Measurements from ENCODE around the gene WAS. TPM values are rescaled to one million over a fixed set of nuclear protein-coding genes. Genes with fewer than 3 reads are reported as not detected.
A peak's percentile ranks its signal among the peaks of the same experiment; 100 is the strongest.
"Not testable (repeated sequence)": the region's sequence is repeated elsewhere in the genome, so short reads cannot be mapped to it uniquely, and the experiment has no call there.

WAS gene
- polyA plus RNA-seq, 2 of the 4 experiments (the other 2 are of a cell fraction) = 0.05 to 0.44 TPM

- H3K4me1 ChIP-seq; ATAC-seq; H3K27ac ChIP-seq; H3K4me3 ChIP-seq; H3K9me3 ChIP-seq; DNase-seq (ENCODE audit: low read depth in 1 of 2, low spot score in 1 of 2); H3K4me2 ChIP-seq; FAIRE-seq; POLR2A ChIA-PET; CTCF ChIA-PET: not testable (repeated sequence)
- 11% methylated on average over 5 of the region's 5 CpGs for WGBS (ENCODE audit: missing lambda C conversion rate)
Observed at GRCh38 chrX:48691746-48692145, 8.1 kb downstream of the WAS start.

DNA sequence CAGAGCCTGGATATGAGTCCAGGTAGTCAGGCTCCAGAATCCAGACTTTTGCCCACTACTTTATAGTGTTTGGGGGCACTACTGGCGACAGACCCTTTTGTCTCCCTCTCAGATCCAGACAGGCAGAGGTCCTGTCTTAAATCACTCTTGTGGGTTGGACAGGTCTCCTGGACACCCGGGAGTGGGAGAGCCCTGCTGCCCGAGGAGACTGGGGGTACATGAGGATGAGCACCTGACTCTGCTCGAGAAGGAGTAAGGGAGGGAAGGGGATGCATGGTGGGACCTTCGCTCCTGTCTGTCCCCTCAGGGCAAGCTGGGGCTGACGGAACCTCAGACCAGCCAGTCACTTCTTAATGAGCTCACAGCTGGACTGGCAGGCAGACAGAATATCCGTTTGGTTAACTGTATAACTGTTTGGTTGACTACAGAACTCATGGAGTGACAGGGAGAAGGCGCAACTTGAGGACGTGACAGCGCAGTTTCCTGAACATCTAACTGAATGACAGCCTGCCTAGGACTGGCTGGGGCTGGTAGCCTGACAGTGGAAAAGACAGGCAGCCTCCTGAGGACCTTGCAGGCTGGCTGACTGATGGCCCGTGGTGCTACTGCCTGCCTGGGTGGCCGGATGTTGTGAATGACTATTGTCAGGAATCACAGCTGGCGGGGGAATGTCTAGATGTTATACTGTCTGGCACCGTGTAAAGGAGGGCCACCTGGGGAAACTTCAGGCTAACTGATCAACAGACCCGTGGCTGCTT is 11.4 kb downstream of the WAS start:
- FAIRE-seq (no peak), ATAC-seq (no peak), DNase-seq (ENCODE audit: low read depth in 1 of 2, low spot score in 1 of 2) (no peak)
- 50% methylated on average over 14 of the region's 15 CpGs for WGBS (ENCODE audit: missing lambda C conversion rate)
- no peak overlapping the region for H3K4me3 ChIP-seq
- ChIA-PET POLR2A (no interaction called here), CTCF (interaction anchor here (0.7 kb wide), 1 partner anchor 97 kb away, joined by 5 read pairs; no protein-coding TSS in a partner anchor)
- no peak overlapping the region; the same call in 2 of the 3 replicates for H3K4me2 ChIP-seq
- no peak overlapping the region for H3K27ac ChIP-seq
- peaks cover 7% of the 10 kb centered on the region; the same call in 2 of the 3 replicates for H3K4me1 ChIP-seq
- TF ChIP-seq, protein P1, sequence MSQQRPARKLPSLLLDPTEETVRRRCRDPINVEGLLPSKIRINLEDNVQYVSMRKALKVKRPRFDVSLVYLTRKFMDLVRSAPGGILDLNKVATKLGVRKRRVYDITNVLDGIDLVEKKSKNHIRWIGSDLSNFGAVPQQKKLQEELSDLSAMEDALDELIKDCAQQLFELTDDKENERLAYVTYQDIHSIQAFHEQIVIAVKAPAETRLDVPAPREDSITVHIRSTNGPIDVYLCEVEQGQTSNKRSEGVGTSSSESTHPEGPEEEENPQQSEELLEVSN (IDR thresholded peaks at IDR 0.05; ENCODE audit: borderline replicate concordance, low read depth) = no peak
- TF ChIP-seq KDM5A (IDR thresholded peaks at IDR 0.05) = no peak
- no peak for TF ChIP-seq ZC3H11A (IDR thresholded peaks at IDR 0.05)
- TF ChIP-seq, protein P2, sequence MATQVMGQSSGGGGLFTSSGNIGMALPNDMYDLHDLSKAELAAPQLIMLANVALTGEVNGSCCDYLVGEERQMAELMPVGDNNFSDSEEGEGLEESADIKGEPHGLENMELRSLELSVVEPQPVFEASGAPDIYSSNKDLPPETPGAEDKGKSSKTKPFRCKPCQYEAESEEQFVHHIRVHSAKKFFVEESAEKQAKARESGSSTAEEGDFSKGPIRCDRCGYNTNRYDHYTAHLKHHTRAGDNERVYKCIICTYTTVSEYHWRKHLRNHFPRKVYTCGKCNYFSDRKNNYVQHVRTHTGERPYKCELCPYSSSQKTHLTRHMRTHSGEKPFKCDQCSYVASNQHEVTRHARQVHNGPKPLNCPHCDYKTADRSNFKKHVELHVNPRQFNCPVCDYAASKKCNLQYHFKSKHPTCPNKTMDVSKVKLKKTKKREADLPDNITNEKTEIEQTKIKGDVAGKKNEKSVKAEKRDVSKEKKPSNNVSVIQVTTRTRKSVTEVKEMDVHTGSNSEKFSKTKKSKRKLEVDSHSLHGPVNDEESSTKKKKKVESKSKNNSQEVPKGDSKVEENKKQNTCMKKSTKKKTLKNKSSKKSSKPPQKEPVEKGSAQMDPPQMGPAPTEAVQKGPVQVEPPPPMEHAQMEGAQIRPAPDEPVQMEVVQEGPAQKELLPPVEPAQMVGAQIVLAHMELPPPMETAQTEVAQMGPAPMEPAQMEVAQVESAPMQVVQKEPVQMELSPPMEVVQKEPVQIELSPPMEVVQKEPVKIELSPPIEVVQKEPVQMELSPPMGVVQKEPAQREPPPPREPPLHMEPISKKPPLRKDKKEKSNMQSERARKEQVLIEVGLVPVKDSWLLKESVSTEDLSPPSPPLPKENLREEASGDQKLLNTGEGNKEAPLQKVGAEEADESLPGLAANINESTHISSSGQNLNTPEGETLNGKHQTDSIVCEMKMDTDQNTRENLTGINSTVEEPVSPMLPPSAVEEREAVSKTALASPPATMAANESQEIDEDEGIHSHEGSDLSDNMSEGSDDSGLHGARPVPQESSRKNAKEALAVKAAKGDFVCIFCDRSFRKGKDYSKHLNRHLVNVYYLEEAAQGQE (IDR thresholded peaks at IDR 0.05) = no peak
- TF ChIP-seq, protein P3, sequence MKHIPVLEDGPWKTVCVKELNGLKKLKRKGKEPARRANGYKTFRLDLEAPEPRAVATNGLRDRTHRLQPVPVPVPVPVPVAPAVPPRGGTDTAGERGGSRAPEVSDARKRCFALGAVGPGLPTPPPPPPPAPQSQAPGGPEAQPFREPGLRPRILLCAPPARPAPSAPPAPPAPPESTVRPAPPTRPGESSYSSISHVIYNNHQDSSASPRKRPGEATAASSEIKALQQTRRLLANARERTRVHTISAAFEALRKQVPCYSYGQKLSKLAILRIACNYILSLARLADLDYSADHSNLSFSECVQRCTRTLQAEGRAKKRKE (CRISPR knock-in tag; IDR thresholded peaks at IDR 0.05; ENCODE audit: low read depth) = no peak
- TF ChIP-seq EP300 (IDR thresholded peaks at IDR 0.05) = no peak
- TF ChIP-seq ZNF302 (CRISPR knock-in tag; IDR thresholded peaks at IDR 0.05) = no peak
- TF ChIP-seq, protein P4, sequence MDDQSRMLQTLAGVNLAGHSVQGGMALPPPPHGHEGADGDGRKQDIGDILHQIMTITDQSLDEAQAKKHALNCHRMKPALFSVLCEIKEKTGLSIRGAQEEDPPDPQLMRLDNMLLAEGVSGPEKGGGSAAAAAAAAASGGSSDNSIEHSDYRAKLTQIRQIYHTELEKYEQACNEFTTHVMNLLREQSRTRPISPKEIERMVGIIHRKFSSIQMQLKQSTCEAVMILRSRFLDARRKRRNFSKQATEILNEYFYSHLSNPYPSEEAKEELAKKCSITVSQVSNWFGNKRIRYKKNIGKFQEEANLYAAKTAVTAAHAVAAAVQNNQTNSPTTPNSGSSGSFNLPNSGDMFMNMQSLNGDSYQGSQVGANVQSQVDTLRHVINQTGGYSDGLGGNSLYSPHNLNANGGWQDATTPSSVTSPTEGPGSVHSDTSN (IDR thresholded peaks at IDR 0.05) = no peak
- TF ChIP-seq TP53 (CRISPR knock-in tag; IDR thresholded peaks at IDR 0.05) = no peak
- no peak for TF ChIP-seq SREBF2 (IDR thresholded peaks at IDR 0.05)
- no peaks in the 10 kb centered on the region for H3K9me3 ChIP-seq

DNA sequence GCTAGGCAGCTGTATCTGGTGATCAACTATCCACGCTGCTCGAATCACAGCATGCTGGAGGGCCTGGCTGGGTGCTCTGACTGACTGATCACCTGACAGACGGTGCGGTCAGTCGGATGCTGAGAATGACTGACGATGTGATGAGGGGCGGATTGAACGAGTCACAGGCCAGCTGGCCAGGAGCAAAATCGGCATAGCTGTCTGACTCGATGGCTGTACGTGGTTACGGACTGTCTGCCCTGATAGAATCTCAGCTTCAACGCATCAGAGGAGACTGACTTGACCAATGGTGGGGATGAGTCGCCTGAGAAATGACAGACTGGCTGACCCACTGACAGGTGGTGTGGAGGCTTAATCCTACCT is 11.9 kb downstream of the WAS start:
- POLR2A ChIA-PET = no interaction called here
- CTCF ChIA-PET = interaction anchor here (0.7 kb wide), 1 partner anchor 97 kb away, joined by 5 read pairs; no protein-coding TSS in a partner anchor
- H3K27ac ChIP-seq = peak overlapping the region; percentile 71 to 99; a peak in 4 of 6 replicates
- FAIRE-seq (no peak), DNase-seq (ENCODE audit: low read depth in 1 of 2, low spot score in 1 of 2) (no peak), ATAC-seq (no peak)
- peak overlapping the region; percentile 97 for H3K4me3 ChIP-seq
- TF ChIP-seq ELK1 (IDR thresholded peaks at IDR 0.05; ENCODE audit: low read depth, low read length) = no peak
- TF ChIP-seq KDM1A (IDR thresholded peaks at IDR 0.05; ENCODE audit: low read depth) = no peak
- no peak for TF ChIP-seq EHF (CRISPR knock-in tag; IDR thresholded peaks at IDR 0.05)
- no peak for TF ChIP-seq CHD2 (IDR thresholded peaks at IDR 0.05; ENCODE audit: low read length, partially characterized antibody)
- no peak for TF ChIP-seq FOSL2 (IDR thresholded peaks at IDR 0.05)
- no peak for TF ChIP-seq FOSL2 (CRISPR knock-in tag; IDR thresholded peaks at IDR 0.05)
- WGBS (ENCODE audit: missing lambda C conversion rate) = 72% methylated on average over 7 of the region's 14 CpGs
- peak overlapping the region; percentile 97 for H3K4me2 ChIP-seq
- H3K9me3 ChIP-seq = no peaks in the 10 kb centered on the region
- peaks cover 7% of the 10 kb centered on the region; the same call in 2 of the 3 replicates for H3K4me1 ChIP-seq

All from A549 (cell line).